Measurements from ENCODE around the gene RNLS.

The RNLS gene

GRCh38 chr10:88582806-88583583 is at the start of gene RNLS:
RNLS (minus strand) TSS chr10:88583318.
- peak; percentile 47 for DNase-seq

GRCh38 chr10:88624840-88625239 is 41.7 kb upstream of the RNLS start:
- DNase-seq = no peak

- no peak for DNase-seq
These were observed 40.7 kb upstream of the RNLS start for GRCh38 chr10:88623835-88624234.

- DNase-seq = no peak
These were observed 37.3 kb upstream of the RNLS start for GRCh38 chr10:88620441-88620840.

GRCh38 chr10:88618496-88618895 is 35.4 kb upstream of the RNLS start:
- DNase-seq = no peak

- DNase-seq = no peak
These were observed 34.7 kb upstream of the RNLS start for GRCh38 chr10:88617772-88618300.

- DNase-seq = no peak
These were observed 33.3 kb upstream of the RNLS start for GRCh38 chr10:88616250-88616977.

GRCh38 chr10:88608780-88609179 is 25.7 kb upstream of the RNLS start:
- no peak for DNase-seq

GRCh38 chr10:88608052-88608732 is 25.1 kb upstream of the RNLS start:
- DNase-seq = no peak

GRCh38 chr10:88598055-88598454 is 14.9 kb upstream of the RNLS start:
- no peak for DNase-seq

- no peak for DNase-seq
These were observed 11.4 kb upstream of the RNLS start for GRCh38 chr10:88594482-88594881.

GRCh38 chr10:88592906-88593305 is 9.8 kb upstream of the RNLS start:
- DNase-seq = no peak

GRCh38 chr10:88592381-88592780 is 9.3 kb upstream of the RNLS start:
- DNase-seq = no peak

- DNase-seq = no peak
These were observed 3.3 kb upstream of the RNLS start, which contains the start of gene LIPJ for GRCh38 chr10:88586462-88586861. LIPJ (plus strand) TSS chr10:88586762; CDS start chr10:88590688, 3,926 bp downstream.

GRCh38 chr10:88583584-88583957 is 453 bp upstream of the RNLS start:
- DNase-seq = no peak

GRCh38 chr10:88582411-88582805 is 710 bp downstream of the RNLS start:
- no peak for DNase-seq

- DNase-seq = no peak
These were observed 18.0 kb downstream of the RNLS start for GRCh38 chr10:88565072-88565471.

- no peak for DNase-seq
These were observed 21.0 kb downstream of the RNLS start for GRCh38 chr10:88562152-88562551.

- no peak for DNase-seq
These were observed 25.5 kb downstream of the RNLS start for GRCh38 chr10:88557658-88558057.

- no peak for DNase-seq
These were observed 25.9 kb downstream of the RNLS start for GRCh38 chr10:88557256-88557655.

- DNase-seq = no peak
These were observed 27.8 kb downstream of the RNLS start for GRCh38 chr10:88555190-88555908.

- peak; percentile 2 for DNase-seq
These were observed 29.9 kb downstream of the RNLS start for GRCh38 chr10:88553116-88553752.

Measured in activated T-cell treated with anti-CD3 and anti-CD28 coated beads for 4 hours (primary cell).